Measurements from ENCODE around the gene COL6A1.

Gene COL6A1

GRCh38 chr21:45981151-45982091 lies at the start of gene COL6A1:
COL6A1 (plus strand) TSS chr21:45981770; CDS start chr21:45981851, 81 bp downstream.
- peak; percentile 49 for DNase-seq

GRCh38 chr21:45932922-45933502 lies 48.6 kb upstream of the COL6A1 start:
- no peak for DNase-seq

GRCh38 chr21:45934085-45934484 lies 47.5 kb upstream of the COL6A1 start:
- no peak for DNase-seq

- DNase-seq, result no peak
These were observed 47.0 kb upstream of the COL6A1 start for GRCh38 chr21:45934554-45934953.

- no peak for DNase-seq
These were observed 45.9 kb upstream of the COL6A1 start for GRCh38 chr21:45935628-45936027.

- DNase-seq, result no peak
These were observed 43.7 kb upstream of the COL6A1 start for GRCh38 chr21:45937721-45938452.

GRCh38 chr21:45938453-45938755 lies 43.2 kb upstream of the COL6A1 start:
- DNase-seq, result no peak

- no peak for DNase-seq
These were observed 42.6 kb upstream of the COL6A1 start for GRCh38 chr21:45938811-45939520.

GRCh38 chr21:45939521-45940045 lies 42.0 kb upstream of the COL6A1 start:
- no peak for DNase-seq

- DNase-seq, result no peak
These were observed 41.5 kb upstream of the COL6A1 start for GRCh38 chr21:45940091-45940490.

- no peak for DNase-seq
These were observed 40.8 kb upstream of the COL6A1 start for GRCh38 chr21:45940621-45941337.

GRCh38 chr21:45941338-45941710 lies 40.2 kb upstream of the COL6A1 start:
- DNase-seq, result no peak

- DNase-seq, result no peak
These were observed 39.6 kb upstream of the COL6A1 start for GRCh38 chr21:45941717-45942546.

GRCh38 chr21:45942755-45943629 lies 38.6 kb upstream of the COL6A1 start:
- no peak for DNase-seq

GRCh38 chr21:45943630-45944540 lies 37.7 kb upstream of the COL6A1 start:
- DNase-seq, result no peak

- DNase-seq, result no peak
These were observed 37.0 kb upstream of the COL6A1 start for GRCh38 chr21:45944601-45945000.

- DNase-seq, result no peak
These were observed 36.3 kb upstream of the COL6A1 start for GRCh38 chr21:45945066-45945867.

- no peak for DNase-seq
These were observed 35.7 kb upstream of the COL6A1 start for GRCh38 chr21:45945868-45946210.
